Panc1 (cell line): Measurements from ENCODE around the gene LCE3A.

Source experiments
- CTCF ChIP-seq: fragments of 450-650 bp; IDR thresholded peaks from 2 replicates; pipeline ENCODE4 v1.5.1; 2017; ENCODE audit warnings: mild to moderate bottlenecking
- POLR2AphosphoS5 ChIP-seq: IDR thresholded peaks from 2 replicates; pipeline ENCODE4 v1.6.1; 2012; ENCODE audit warnings: mild to moderate bottlenecking, low read depth, low read length, moderate library complexity

GRCh38 chr1:152657677-152658076 is 34.8 kb upstream of the LCE3A start:
- TF ChIP-seq CTCF (no peak), POLR2AphosphoS5 (no peak)
